Mucosa of rectum (tissue), 2 donors: Measurements from ENCODE around the gene TFAP2E.

ENCODE experiments used
- H3K27ac ChIP-seq, 2 donors: one replicate each; pipeline ENCODE4 v1.7.0; 2013; ENCODE audit warnings: inconsistent platforms in 2 of 2, low read depth in 2 of 2, low read length in 2 of 2
- H3K27me3 ChIP-seq, 2 donors: one replicate each; pipeline ENCODE4 v1.7.0; 2013; ENCODE audit warnings: low read length in 2 of 2; ENCODE audit not compliant: control insufficient read depth in 2 of 2, insufficient read depth in 2 of 2
- H3K36me3 ChIP-seq, 2 donors: one replicate each; pipeline ENCODE4 v1.7.0; 2013; ENCODE audit warnings: low read length in 2 of 2; ENCODE audit not compliant: control insufficient read depth in 2 of 2, insufficient read depth in 2 of 2
- H3K4me1 ChIP-seq, 2 donors: one replicate each; pipeline ENCODE4 v1.7.0; 2013; ENCODE audit warnings: low read length in 2 of 2, mild to moderate bottlenecking in 1 of 2; ENCODE audit not compliant: control insufficient read depth in 2 of 2, insufficient read depth in 2 of 2
- H3K4me3 ChIP-seq, 2 donors: one replicate each; pipeline ENCODE4 v1.7.0; 2013; ENCODE audit warnings: low read length in 2 of 2
- H3K9ac ChIP-seq, 2 donors: one replicate each; pipeline ENCODE4 v1.7.0; 2013; ENCODE audit warnings: low read length in 2 of 2, low read depth in 1 of 2, mild to moderate bottlenecking in 1 of 2
- H3K9me3 ChIP-seq, 2 donors: one replicate each; pipeline ENCODE4 v1.7.0; 2013; ENCODE audit warnings: low read length in 2 of 2; ENCODE audit not compliant: control insufficient read depth in 2 of 2
- donor health status: healthy.
- donor health status: Normal muscosa, but diverticular disease.

Gene TFAP2E

GRCh38 chr1:35539073-35539823 lies 33.9 kb upstream of the TFAP2E start:
- H3K27ac ChIP-seq: no peak overlapping the region
- H3K4me1 ChIP-seq: no peaks in the 10 kb centered on the region
- H3K9me3 ChIP-seq: no peaks in the 10 kb centered on the region
- H3K36me3 ChIP-seq: peaks cover 2 to 4% of the 10 kb centered on the region in 2 donors
- H3K27me3 ChIP-seq: no peaks in the 10 kb centered on the region
- H3K9ac ChIP-seq: no peak overlapping the region
- H3K4me3 ChIP-seq: no peak overlapping the region

GRCh38 chr1:35539824-35540261 lies 33.3 kb upstream of the TFAP2E start:
- no peaks in the 10 kb centered on the region for H3K4me1 ChIP-seq

GRCh38 chr1:35544976-35545375 lies 28.1 kb upstream of the TFAP2E start:
- no peak overlapping the region for H3K4me3 ChIP-seq
- no peaks in the 10 kb centered on the region for H3K27me3 ChIP-seq
- H3K4me1 ChIP-seq: no peaks in the 10 kb centered on the region
- peaks cover 15 to 24% of the 10 kb centered on the region in 2 donors for H3K36me3 ChIP-seq
- no peaks in the 10 kb centered on the region for H3K9me3 ChIP-seq
- no peak overlapping the region for H3K9ac ChIP-seq
- no peak overlapping the region for H3K27ac ChIP-seq

More at GRCh38 chr1:35539824-35540261, 33.3 kb upstream of the TFAP2E start:
- no peak overlapping the region for H3K27ac ChIP-seq
- H3K27me3 ChIP-seq: no peaks in the 10 kb centered on the region
- no peak overlapping the region for H3K4me3 ChIP-seq
- peaks cover 2 to 4% of the 10 kb centered on the region in 2 donors for H3K36me3 ChIP-seq
- H3K9me3 ChIP-seq: no peaks in the 10 kb centered on the region
- H3K9ac ChIP-seq: no peak overlapping the region

- Histone ChIP-seq H3K4me3 (no peak overlapping the region), H3K4me1 (no peaks in the 10 kb centered on the region), H3K27ac (no peak overlapping the region), H3K9ac (no peak overlapping the region), H3K9me3 (no peaks in the 10 kb centered on the region), H3K27me3 (no peaks in the 10 kb centered on the region), H3K36me3 (peaks cover 21 to 27% of the 10 kb centered on the region in 2 donors)
These were observed 26.5 kb upstream of the TFAP2E start for GRCh38 chr1:35546614-35547013.

GRCh38 chr1:35553851-35554250 lies 19.3 kb upstream of the TFAP2E start:
- Histone ChIP-seq H3K9ac (no peak overlapping the region), H3K27ac (no peak overlapping the region), H3K4me1 (peaks cover 19 to 22% of the 10 kb centered on the region in 2 donors), H3K9me3 (no peaks in the 10 kb centered on the region), H3K36me3 (peaks cover 10 to 28% of the 10 kb centered on the region in 2 donors), H3K27me3 (no peaks in the 10 kb centered on the region), H3K4me3 (no peak overlapping the region)

GRCh38 chr1:35554266-35555211 lies 18.6 kb upstream of the TFAP2E start:
- Histone ChIP-seq H3K36me3 (peaks cover 10 to 27% of the 10 kb centered on the region in 2 donors), H3K27me3 (no peaks in the 10 kb centered on the region), H3K4me1 (peaks cover 19 to 22% of the 10 kb centered on the region in 2 donors), H3K9ac (no peak overlapping the region), H3K4me3 (no peak overlapping the region), H3K27ac (no peak overlapping the region), H3K9me3 (no peaks in the 10 kb centered on the region)

GRCh38 chr1:35555212-35555584 lies 17.9 kb upstream of the TFAP2E start:
- Histone ChIP-seq H3K4me3 (peak overlapping the region in 1 of 2 donors; percentile 5), H3K27ac (no peak overlapping the region), H3K4me1 (peaks cover 19 to 22% of the 10 kb centered on the region in 2 donors), H3K36me3 (peaks cover 7 to 27% of the 10 kb centered on the region in 2 donors), H3K9me3 (no peaks in the 10 kb centered on the region), H3K9ac (no peak overlapping the region), H3K27me3 (no peaks in the 10 kb centered on the region)

- Histone ChIP-seq H3K27me3 (no peaks in the 10 kb centered on the region), H3K4me3 (peak overlapping the region; percentile 91 to 92), H3K27ac (peak overlapping the region; percentile 91 to 97), H3K9me3 (no peaks in the 10 kb centered on the region), H3K36me3 (peaks cover 7 to 25% of the 10 kb centered on the region in 2 donors), H3K9ac (peak overlapping the region in 1 of 2 donors; percentile 87), H3K4me1 (peaks cover 19 to 22% of the 10 kb centered on the region in 2 donors)
These were observed 17.3 kb upstream of the TFAP2E start for GRCh38 chr1:35555601-35556477.

- peak overlapping the region; percentile 91 to 97 for H3K27ac ChIP-seq
- H3K27me3 ChIP-seq: no peaks in the 10 kb centered on the region
- H3K4me3 ChIP-seq: peak overlapping the region; percentile 91 to 92
- peaks cover 19 to 22% of the 10 kb centered on the region in 2 donors for H3K4me1 ChIP-seq
- H3K9ac ChIP-seq: peak overlapping the region; percentile 83 to 87
- peaks cover 7 to 21% of the 10 kb centered on the region in 2 donors for H3K36me3 ChIP-seq
- no peaks in the 10 kb centered on the region for H3K9me3 ChIP-seq
These were observed 16.5 kb upstream of the TFAP2E start for GRCh38 chr1:35556484-35557117.
